ENCODE data around the gene NDUFA12.

DNA sequence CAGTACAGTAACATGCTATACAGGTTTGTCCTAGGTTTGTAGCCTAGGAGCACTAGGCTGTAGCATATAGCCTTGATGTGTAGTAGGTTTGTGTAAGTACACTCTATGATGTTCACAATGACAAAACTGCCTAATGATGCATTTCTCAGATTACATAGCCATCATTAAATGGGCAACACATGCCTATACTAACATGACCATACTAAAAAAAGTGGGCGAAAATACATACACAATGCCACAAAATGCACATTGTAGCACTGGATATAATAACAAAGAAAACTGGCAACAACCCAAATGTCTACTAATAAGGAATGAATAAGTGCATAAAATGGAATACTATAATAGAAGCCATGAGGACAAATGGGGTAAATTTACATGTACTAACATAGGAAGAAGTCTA, 31.3 kb upstream of the NDUFA12 start:
- TF ChIP-seq, protein P1, sequence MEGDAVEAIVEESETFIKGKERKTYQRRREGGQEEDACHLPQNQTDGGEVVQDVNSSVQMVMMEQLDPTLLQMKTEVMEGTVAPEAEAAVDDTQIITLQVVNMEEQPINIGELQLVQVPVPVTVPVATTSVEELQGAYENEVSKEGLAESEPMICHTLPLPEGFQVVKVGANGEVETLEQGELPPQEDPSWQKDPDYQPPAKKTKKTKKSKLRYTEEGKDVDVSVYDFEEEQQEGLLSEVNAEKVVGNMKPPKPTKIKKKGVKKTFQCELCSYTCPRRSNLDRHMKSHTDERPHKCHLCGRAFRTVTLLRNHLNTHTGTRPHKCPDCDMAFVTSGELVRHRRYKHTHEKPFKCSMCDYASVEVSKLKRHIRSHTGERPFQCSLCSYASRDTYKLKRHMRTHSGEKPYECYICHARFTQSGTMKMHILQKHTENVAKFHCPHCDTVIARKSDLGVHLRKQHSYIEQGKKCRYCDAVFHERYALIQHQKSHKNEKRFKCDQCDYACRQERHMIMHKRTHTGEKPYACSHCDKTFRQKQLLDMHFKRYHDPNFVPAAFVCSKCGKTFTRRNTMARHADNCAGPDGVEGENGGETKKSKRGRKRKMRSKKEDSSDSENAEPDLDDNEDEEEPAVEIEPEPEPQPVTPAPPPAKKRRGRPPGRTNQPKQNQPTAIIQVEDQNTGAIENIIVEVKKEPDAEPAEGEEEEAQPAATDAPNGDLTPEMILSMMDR (IDR thresholded peaks at IDR 0.05) = no peak
- no peak for TF ChIP-seq POLR2A (IDR thresholded peaks at IDR 0.05)

Measured in adrenal gland (tissue), 5 donors.